K562 (cell line): ENCODE results near the gene ADRA2B. TPM values are rescaled to one million over a fixed set of nuclear protein-coding genes. Genes with fewer than 3 reads are reported as not detected.

ENCODE experiments used
- ATAC-seq: fragments of 200-7000 bp; cut with Tn5 transposase; 3 replicates; pipeline ENCODE4 v1.9.1; 2020; ENCODE audit warnings: moderate library complexity
- BruUV-seq: library from RNA; stranded (reverse); fragments of 400-500 nt; replicated peaks from 2 replicates; lab custom pipeline; 2021; lab: Mats Ljungman, UMichigan
- CTCF ChIA-PET: fragments of 300-600 bp; formaldehyde crosslinking; extraction: SDS; loops from one replicate; lab custom pipeline; 2021; ENCODE audit warnings: low intra/inter-chr PET ratio; lab: Yijun Ruan, JAX
- POLR2A ChIA-PET: fragments of 300-600, 350-650 bp; sonication (Branson Sonifier 250); formaldehyde crosslinking; extraction: SDS; loops from one replicate; lab custom pipeline; 2021; ENCODE audit warnings: antibody characterized with exemption, inconsistent platforms; lab: Yijun Ruan, JAX
- DNase-seq, 4 experiments: peaks; one replicate each; pipeline versions ENCODE4 v3.0.0 to v3.0.0-alpha.2; 2011 to 2018; ENCODE audit warnings: low spot score in 3 of 4, mixed read lengths in 3 of 4; ENCODE audit errors: extremely low read depth in 1 of 4
- FAIRE-seq: peaks from 2 replicates; lab custom pipeline; 2011; peaks lifted over from hg19 to GRCh38; lab: Jason Lieb, UNC
- H2AFZ ChIP-seq: 2 replicates; pipeline ENCODE4 v1.6.0; 2011; ENCODE audit warnings: low read depth, low read length, control low read depth, inconsistent platforms
- H3K27ac ChIP-seq: fragments of 200-600 bp; 3 replicates; pipeline ENCODE4 v1.8.0; 2011; ENCODE audit warnings: low read depth, mild to moderate bottlenecking, control low read depth, inconsistent platforms, low read length, moderate library complexity, mixed read lengths; ENCODE audit errors: extremely low read depth
- H3K27me3 ChIP-seq, 2 experiments: fragments of 300-600 bp in 1 of 2; 2 replicates in 1 of 2; 3 replicates in 1 of 2; pipeline versions ENCODE4 v1.6.0 to v1.8.0; 2011; ENCODE audit warnings: inconsistent platforms in 2 of 2, low read length in 2 of 2, mild to moderate bottlenecking in 1 of 2, mixed read lengths in 1 of 2, moderate library complexity in 1 of 2; ENCODE audit not compliant: control insufficient read depth in 2 of 2, insufficient read depth in 2 of 2
- H3K36me3 ChIP-seq: fragments of 300-600 bp; 3 replicates; pipeline ENCODE4 v1.8.0; 2011; ENCODE audit warnings: mild to moderate bottlenecking, low read length, inconsistent platforms; ENCODE audit not compliant: control insufficient read depth, insufficient read depth
- H3K4me1 ChIP-seq, 2 experiments: fragments of 200-600 bp in 1 of 2; replicated peaks in 1 of 2; 2 replicates in 1 of 2; 3 replicates in 1 of 2; pipeline versions ENCODE4 v1.5.1 to v1.8.0; 2011; ENCODE audit warnings: inconsistent platforms in 2 of 2, low read length in 2 of 2, mild to moderate bottlenecking in 1 of 2, mixed read lengths in 1 of 2, moderate library complexity in 1 of 2; ENCODE audit not compliant: control insufficient read depth in 2 of 2, insufficient read depth in 2 of 2
- H3K4me2 ChIP-seq: 2 replicates; pipeline ENCODE4 v1.6.1; 2011; ENCODE audit warnings: low read length, control low read depth, inconsistent platforms, mixed read lengths; ENCODE audit not compliant: insufficient read depth
- H3K4me3 ChIP-seq: fragments of 200-600 bp; sonication (generic), shearing (Covaris generic); 2 replicates; pipeline ENCODE4 v1.5.1; 2016; ENCODE audit warnings: control low read depth, inconsistent platforms
- H3K79me2 ChIP-seq: fragments of 200-600 bp; 3 replicates; pipeline ENCODE4 v1.8.0; 2011; ENCODE audit warnings: low read length, inconsistent platforms; ENCODE audit not compliant: control insufficient read depth, insufficient read depth
- H3K9ac ChIP-seq, 2 experiments: 2 replicates each; pipeline versions ENCODE4 v1.6.0 to v1.6.1; 2011; ENCODE audit warnings: low read depth in 2 of 2, low read length in 2 of 2, control low read depth in 1 of 2, inconsistent platforms in 1 of 2, mild to moderate bottlenecking in 1 of 2, mixed read lengths in 1 of 2; ENCODE audit not compliant: insufficient read depth in 1 of 2
- H3K9me1 ChIP-seq: one replicate; pipeline ENCODE4 v1.6.0; 2011; ENCODE audit warnings: inconsistent platforms, mild to moderate bottlenecking, low read length, moderate library complexity; ENCODE audit not compliant: control insufficient read depth, insufficient read depth
- H3K9me3 ChIP-seq: replicated peaks from 2 replicates; pipeline ENCODE4 v1.5.1; 2011; ENCODE audit warnings: low read depth, low read length, inconsistent platforms; ENCODE audit not compliant: control insufficient read depth, insufficient read depth
- H4K20me1 ChIP-seq: replicated peaks from 2 replicates; pipeline ENCODE4 v1.6.1; 2011; ENCODE audit warnings: low read length, inconsistent platforms, mixed read lengths; ENCODE audit not compliant: control insufficient read depth, insufficient read depth
- CBFA2T2 ChIP-seq: fragments of 450-650 bp; conservative IDR thresholded peaks from 2 replicates; pipeline ENCODE4 v1.6.1; 2017; ENCODE audit warnings: mild to moderate bottlenecking
- COPS2 ChIP-seq: fragments of 450-650 bp; conservative IDR thresholded peaks from 2 replicates; pipeline ENCODE4 v1.6.1; 2016; ENCODE audit warnings: mild to moderate bottlenecking, moderate library complexity
- FOXK1 ChIP-seq: sonication (generic); formaldehyde crosslinking; IDR thresholded peaks from 2 replicates; pipeline ENCODE4 v1.8.0; 2022; ENCODE audit warnings: missing genetic modification reagents, mild to moderate bottlenecking, borderline replicate concordance
- KLF16 ChIP-seq: IDR thresholded peaks from 2 replicates; pipeline ENCODE4 v1.6.1; 2016; ENCODE audit warnings: antibody characterized with exemption
- PHF8 ChIP-seq: fragments of 200-600 bp; sonication (generic); IDR thresholded peaks from 2 replicates; pipeline ENCODE4 v1.6.1; 2012; ENCODE audit warnings: mixed run types, mild to moderate bottlenecking, inconsistent platforms, low read length, moderate library complexity, borderline replicate concordance
- STAT5A ChIP-seq: IDR thresholded peaks from 2 replicates; pipeline ENCODE4 v1.6.1; 2012; ENCODE audit warnings: low read length, inconsistent platforms, borderline replicate concordance
- TBP ChIP-seq: optimal IDR thresholded peaks from 2 replicates; pipeline ENCODE3; 2011; ENCODE audit warnings: low read depth, low read length, improper control_type of control experiment
- XRCC5 ChIP-seq: fragments of 200-400 bp; formaldehyde crosslinking; IDR thresholded peaks from 2 replicates; pipeline ENCODE4 v1.6.1; 2017; ENCODE audit warnings: low read depth, mild to moderate bottlenecking, low read length
- ZNF696 ChIP-seq: fragments of 250-450 bp; sonication (Bioruptor Pico); conservative IDR thresholded peaks from 2 replicates; pipeline ENCODE4 v1.4.0; 2020; ENCODE audit warnings: mild to moderate bottlenecking, moderate library complexity
- WGBS: fragments of 100-300 bp; shearing (Covaris generic); methylation state at CpG from one replicate; pipeline ENCODE4 v1.1.6; 2016; ENCODE audit warnings: low coverage, mixed read lengths; ENCODE audit not compliant: insufficient coverage; ENCODE audit errors: missing lambda C conversion rate; 5-methylcytosine and 5-hydroxymethylcytosine counted together
- in situ Hi-C: fragments of 300-500 bp; cut with MboI; formaldehyde crosslinking; loops from 4 replicates; pipeline ENCODE4 v1.15.0; 2018; ENCODE audit warnings: inconsistent platforms, mixed read lengths
- intact Hi-C: fragments of 100-400 bp; cut with micrococcal nuclease; formaldehyde crosslinking; loops from 2 replicates; pipeline ENCODE4 v1.14.2; 2022
- polyA plus RNA-seq, 8 experiments: library from polyadenylated mRNA; depleted of rRNA in 4 of 8; stranded (reverse) in 5 of 8; unstranded in 3 of 8; fragments of >200 nt; fragmentation: Nextera tagmentation in 2 of 8; fragmentation: Illumina TruSeq in 1 of 8; extraction: Ambion mirVana in 2 of 8; extraction: Trizol in 1 of 8; gene quantifications; 2 replicates each; pipeline versions ENCODE4 v1.2.1 to v1.2.3, GENCODE V29; 2011 to 2014; ENCODE audit warnings: inconsistent platforms in 1 of 8, missing spikeins in 1 of 8
- total RNA-seq, 7 experiments: library from RNA; depleted of rRNA in 6 of 7; stranded (reverse); fragments of >200 nt in 6 of 7; fragmentation: Illumina TruSeq in 2 of 7; extraction: Trizol in 2 of 7; gene quantifications; 2 replicates each; pipeline versions ENCODE4 v1.2.1 to v1.2.3, GENCODE V29; 2011 to 2021; ENCODE audit warnings: low replicate concordance in 1 of 7
- TF ChIP-seq, protein P1 (sequence below): fragments of 200-800 bp; sonication (Bioruptor generic); IDR thresholded peaks from 2 replicates; pipeline ENCODE4 v1.6.1; 2016; ENCODE audit warnings: missing genetic modification characterization, missing compliant biosample characterization
- TF ChIP-seq, protein P2 (sequence below): fragments of 250-450 bp; sonication (Bioruptor Pico); IDR thresholded peaks from 2 replicates; pipeline ENCODE4 v1.5.0; 2021; ENCODE audit warnings: mild to moderate bottlenecking, moderate library complexity

The ADRA2B gene
- total and polyA plus RNA-seq, 9 of the 15 experiments (the other 6 are each of a cell fraction or from before 2014, with no cell fraction given): not detected

DNA sequence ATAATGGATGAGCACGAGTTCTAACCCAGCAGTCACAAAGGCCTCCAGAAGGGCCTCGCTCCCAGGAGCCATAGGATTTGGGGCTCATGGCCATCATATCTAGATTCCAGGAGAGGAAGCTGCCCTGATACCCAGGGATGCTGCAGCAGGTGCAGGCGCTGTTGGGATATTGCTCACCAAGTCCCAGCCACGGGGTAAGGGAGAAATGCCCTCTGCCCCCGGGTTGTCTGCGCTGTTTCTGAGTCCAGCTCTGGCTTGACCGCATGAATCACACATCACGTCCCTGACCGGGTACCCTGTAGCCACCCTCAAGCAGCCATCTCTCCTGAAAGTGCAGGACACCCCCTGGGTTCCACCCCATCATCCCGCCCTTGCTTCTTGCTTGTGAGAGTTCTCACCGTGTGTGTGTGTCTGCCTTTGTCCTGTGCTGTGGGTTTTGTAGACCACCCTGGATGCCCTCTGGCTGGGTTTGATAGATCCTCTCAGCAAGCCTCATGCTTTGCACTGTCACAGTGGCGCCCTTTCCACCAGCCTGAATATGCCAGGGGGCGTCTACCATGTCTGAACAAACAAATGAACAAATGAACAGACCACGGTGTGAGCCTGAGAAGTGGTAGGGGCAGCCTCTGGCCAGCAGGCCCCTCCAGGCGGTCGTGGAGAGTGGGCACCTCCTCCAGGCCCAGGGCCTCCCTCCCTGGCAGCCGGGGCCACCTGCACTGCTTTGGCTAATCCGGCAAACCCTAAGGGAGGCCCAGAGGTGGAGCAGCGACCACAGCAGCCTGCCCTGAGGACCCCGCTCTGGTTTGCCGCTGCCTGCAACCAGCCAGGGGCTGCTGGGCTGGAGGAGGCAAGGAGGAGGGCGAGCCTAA lies 32.1 kb downstream of the ADRA2B start:
- H3K9me3 ChIP-seq: no peaks in the 10 kb centered on the region
- H3K79me2 ChIP-seq: no peaks in the 10 kb centered on the region
- intact Hi-C loops (no loop called here), in situ Hi-C loops (loop anchor here (25.0 kb wide), 1 partner anchor 297 kb away; no protein-coding TSS in a partner anchor)
- no peak overlapping the region for H3K27ac ChIP-seq
- H3K4me1 ChIP-seq: peaks cover 0 to under 1% of the 10 kb centered on the region in 2 experiments; a peak in 2 of 5 replicates
- no peaks in the 10 kb centered on the region for H3K36me3 ChIP-seq
- no peaks in the 10 kb centered on the region for H3K9me1 ChIP-seq
- ATAC-seq: no peak
- no peak overlapping the region for H3K9ac ChIP-seq
- no peak for FAIRE-seq
- WGBS: 3% methylated on average over 18 of the region's 22 CpGs
- ChIA-PET POLR2A (interaction anchor here (0.7 kb wide), 1 partner anchor 10 kb away, joined by 3 read pairs; no protein-coding TSS in a partner anchor), CTCF (no interaction called here)
- no peak for DNase-seq
- H2AFZ ChIP-seq: no peak overlapping the region
- H3K4me3 ChIP-seq: no peak overlapping the region
- BruUV-seq: no TSS peak
- H3K27me3 ChIP-seq: peaks cover 8 to 45% of the 10 kb centered on the region in 2 experiments; a peak in 4 of 5 replicates
- no peak overlapping the region for H3K4me2 ChIP-seq
- H4K20me1 ChIP-seq: no peaks in the 10 kb centered on the region
- no peak for TF ChIP-seq TBP
- TF ChIP-seq, protein P1, sequence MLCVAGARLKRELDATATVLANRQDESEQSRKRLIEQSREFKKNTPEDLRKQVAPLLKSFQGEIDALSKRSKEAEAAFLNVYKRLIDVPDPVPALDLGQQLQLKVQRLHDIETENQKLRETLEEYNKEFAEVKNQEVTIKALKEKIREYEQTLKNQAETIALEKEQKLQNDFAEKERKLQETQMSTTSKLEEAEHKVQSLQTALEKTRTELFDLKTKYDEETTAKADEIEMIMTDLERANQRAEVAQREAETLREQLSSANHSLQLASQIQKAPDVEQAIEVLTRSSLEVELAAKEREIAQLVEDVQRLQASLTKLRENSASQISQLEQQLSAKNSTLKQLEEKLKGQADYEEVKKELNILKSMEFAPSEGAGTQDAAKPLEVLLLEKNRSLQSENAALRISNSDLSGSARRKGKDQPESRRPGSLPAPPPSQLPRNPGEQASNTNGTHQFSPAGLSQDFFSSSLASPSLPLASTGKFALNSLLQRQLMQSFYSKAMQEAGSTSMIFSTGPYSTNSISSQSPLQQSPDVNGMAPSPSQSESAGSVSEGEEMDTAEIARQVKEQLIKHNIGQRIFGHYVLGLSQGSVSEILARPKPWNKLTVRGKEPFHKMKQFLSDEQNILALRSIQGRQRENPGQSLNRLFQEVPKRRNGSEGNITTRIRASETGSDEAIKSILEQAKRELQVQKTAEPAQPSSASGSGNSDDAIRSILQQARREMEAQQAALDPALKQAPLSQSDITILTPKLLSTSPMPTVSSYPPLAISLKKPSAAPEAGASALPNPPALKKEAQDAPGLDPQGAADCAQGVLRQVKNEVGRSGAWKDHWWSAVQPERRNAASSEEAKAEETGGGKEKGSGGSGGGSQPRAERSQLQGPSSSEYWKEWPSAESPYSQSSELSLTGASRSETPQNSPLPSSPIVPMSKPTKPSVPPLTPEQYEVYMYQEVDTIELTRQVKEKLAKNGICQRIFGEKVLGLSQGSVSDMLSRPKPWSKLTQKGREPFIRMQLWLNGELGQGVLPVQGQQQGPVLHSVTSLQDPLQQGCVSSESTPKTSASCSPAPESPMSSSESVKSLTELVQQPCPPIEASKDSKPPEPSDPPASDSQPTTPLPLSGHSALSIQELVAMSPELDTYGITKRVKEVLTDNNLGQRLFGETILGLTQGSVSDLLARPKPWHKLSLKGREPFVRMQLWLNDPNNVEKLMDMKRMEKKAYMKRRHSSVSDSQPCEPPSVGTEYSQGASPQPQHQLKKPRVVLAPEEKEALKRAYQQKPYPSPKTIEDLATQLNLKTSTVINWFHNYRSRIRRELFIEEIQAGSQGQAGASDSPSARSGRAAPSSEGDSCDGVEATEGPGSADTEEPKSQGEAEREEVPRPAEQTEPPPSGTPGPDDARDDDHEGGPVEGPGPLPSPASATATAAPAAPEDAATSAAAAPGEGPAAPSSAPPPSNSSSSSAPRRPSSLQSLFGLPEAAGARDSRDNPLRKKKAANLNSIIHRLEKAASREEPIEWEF (CRISPR knock-in tag): no peak
- no peak for TF ChIP-seq ZNF696 (CRISPR knock-in tag)
- no peak for TF ChIP-seq COPS2
- no peak for TF ChIP-seq FOXK1 (CRISPR knock-in tag)
- TF ChIP-seq KLF16: no peak
- no peak for TF ChIP-seq STAT5A
- no peak for TF ChIP-seq XRCC5
- no peak for TF ChIP-seq CBFA2T2
- no peak for TF ChIP-seq PHF8
- TF ChIP-seq, protein P2, sequence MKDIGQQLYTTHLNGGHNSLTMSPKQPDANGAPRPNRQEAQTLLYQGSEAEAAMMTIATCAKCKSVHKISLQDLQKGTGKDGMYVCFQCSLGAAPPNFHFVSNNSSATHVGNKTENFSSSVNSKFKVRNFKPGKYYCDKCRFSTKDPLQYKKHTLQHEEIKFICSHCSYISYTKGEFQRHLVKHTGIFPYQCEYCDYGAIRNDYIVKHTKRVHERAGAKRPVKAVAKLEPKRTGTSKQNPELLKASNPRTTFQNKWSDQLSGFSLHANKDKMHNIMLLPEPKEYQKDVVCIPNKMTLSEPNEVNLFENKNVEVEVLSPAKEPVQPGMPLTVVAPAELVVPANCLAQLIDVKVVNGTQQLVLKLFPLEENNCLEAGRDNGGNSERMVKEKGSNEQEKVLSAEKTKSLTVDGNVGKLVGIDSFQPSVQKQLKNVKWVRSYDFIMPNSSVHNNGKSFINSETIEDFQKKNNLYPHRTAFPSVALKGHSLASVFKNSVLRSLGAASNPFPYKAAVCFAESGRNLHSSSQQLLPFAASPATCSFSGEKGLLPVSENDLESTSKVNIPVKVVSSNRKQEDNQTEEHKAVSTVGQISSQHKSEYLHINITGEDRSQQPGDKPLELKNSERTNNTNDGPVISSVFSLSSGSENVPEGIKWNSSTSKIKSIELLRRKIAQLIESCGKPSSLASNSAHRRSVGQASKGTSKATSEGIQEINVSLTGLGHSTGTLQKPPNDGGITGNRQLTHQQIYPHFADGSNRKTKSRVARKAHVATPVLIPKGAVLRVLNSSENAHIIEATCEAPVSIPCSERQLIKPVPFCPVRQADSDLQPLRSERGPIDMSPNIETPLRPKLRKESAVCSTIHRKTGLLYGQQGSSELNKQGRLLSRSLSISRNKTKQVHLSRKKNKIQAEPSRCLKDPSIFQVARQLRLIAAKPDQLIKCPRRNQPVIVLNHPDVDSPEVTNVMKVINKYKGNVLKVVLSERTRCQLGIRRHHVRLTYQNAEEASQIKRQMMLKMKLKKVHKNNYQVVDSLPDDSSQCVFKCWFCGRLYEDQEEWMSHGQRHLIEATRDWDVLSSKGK: no peak
